LNCAP (cell line): ENCODE measurements around the gene CCDC192.

Experiments
- CTCF ChIP-seq: fragments of 450-650 bp; IDR thresholded peaks from 2 replicates; pipeline ENCODE4 v1.5.1; 2017; ENCODE audit warnings: mild to moderate bottlenecking

CCDC192 gene

GRCh38 chr5:127801751-127802476 is 98.7 kb downstream of the CCDC192 start:
- TF ChIP-seq CTCF, result no peak

- TF ChIP-seq CTCF, result no peak
These were observed 99.3 kb downstream of the CCDC192 start for GRCh38 chr5:127802477-127802865.

GRCh38 chr5:127804886-127805426 is 101.8 kb downstream of the CCDC192 start:
- no peak for TF ChIP-seq CTCF

- TF ChIP-seq CTCF, result no peak
These were observed 102.3 kb downstream of the CCDC192 start for GRCh38 chr5:127805448-127805847.

- TF ChIP-seq CTCF, result no peak
These were observed 103.6 kb downstream of the CCDC192 start for GRCh38 chr5:127806776-127807175.

GRCh38 chr5:127809533-127809932 is 106.3 kb downstream of the CCDC192 start:
- no peak for TF ChIP-seq CTCF

GRCh38 chr5:127810017-127810416 is 106.8 kb downstream of the CCDC192 start:
- no peak for TF ChIP-seq CTCF
